NB4 (cell line): Measurements from ENCODE around the gene PRELID2.

Experiments used
- CTCF ChIP-seq: IDR thresholded peaks from one replicate; pipeline ENCODE4 v1.5.1; 2012; ENCODE audit warnings: low read depth, low read length
- MAX ChIP-seq: IDR thresholded peaks from 2 replicates; pipeline ENCODE4 v1.6.1; 2011; ENCODE audit warnings: low read depth, low read length
- POLR2A ChIP-seq: IDR thresholded peaks from 2 replicates; pipeline ENCODE4 v1.6.1; 2011; ENCODE audit warnings: mild to moderate bottlenecking; ENCODE audit not compliant: insufficient read length; ENCODE audit errors: extremely low read depth

GRCh38 chr5:145854651-145855258, 19.6 kb upstream of the PRELID2 start:
- TF ChIP-seq CTCF (no peak), POLR2A (no peak), MAX (no peak)
